H9 (cell line): ENCODE measurements around the gene MYOCOS. TPM values are rescaled to one million over a fixed set of nuclear protein-coding genes. Genes with fewer than 3 reads are reported as not detected.

Experiments
- DNase-seq: peaks from one replicate; pipeline ENCODE4 v3.0.0-alpha.2; 2017
- H2AFZ ChIP-seq: one replicate; pipeline ENCODE4 v1.6.1; 2013; ENCODE audit warnings: mild to moderate bottlenecking, low read length, control low read depth, moderate library complexity
- H2AK5ac ChIP-seq: 2 replicates; pipeline ENCODE4 v1.6.1; 2013; ENCODE audit warnings: low read length, control low read depth, mixed read lengths; ENCODE audit not compliant: insufficient read length
- H2BK120ac ChIP-seq: one replicate; pipeline ENCODE4 v1.6.1; 2013; ENCODE audit warnings: low read depth, mild to moderate bottlenecking, low read length, control low read depth, inconsistent platforms; ENCODE audit not compliant: poor library complexity, severe bottlenecking
- H2BK12ac ChIP-seq: 2 replicates; pipeline ENCODE4 v1.6.1; 2013; ENCODE audit warnings: low read length, control low read depth, mixed read lengths, low read depth; ENCODE audit not compliant: insufficient read length
- H2BK15ac ChIP-seq: 2 replicates; pipeline ENCODE4 v1.6.1; 2013; ENCODE audit warnings: low read depth, low read length, control low read depth
- H2BK20ac ChIP-seq: one replicate; pipeline ENCODE4 v1.6.1; 2013; ENCODE audit warnings: low read depth, mild to moderate bottlenecking, low read length, control low read depth, inconsistent platforms; ENCODE audit not compliant: poor library complexity, severe bottlenecking
- H2BK5ac ChIP-seq: 2 replicates; pipeline ENCODE4 v1.6.1; 2013; ENCODE audit warnings: low read length, control low read depth, mixed read lengths; ENCODE audit not compliant: insufficient read length
- H3K14ac ChIP-seq: 2 replicates; pipeline ENCODE4 v1.6.1; 2013; ENCODE audit warnings: low read length, control low read depth; ENCODE audit not compliant: insufficient read depth
- H3K18ac ChIP-seq: 2 replicates; pipeline ENCODE4 v1.6.1; 2013; ENCODE audit warnings: low read depth, mild to moderate bottlenecking, mixed read lengths, low read length, control low read depth; ENCODE audit not compliant: insufficient read length
- H3K23ac ChIP-seq: 2 replicates; pipeline ENCODE4 v1.6.1; 2013; ENCODE audit warnings: low read length, control low read depth, mixed read lengths, low read depth; ENCODE audit not compliant: insufficient read length
- H3K23me2 ChIP-seq: 2 replicates; pipeline ENCODE4 v1.6.1; 2013; ENCODE audit warnings: low read depth, mild to moderate bottlenecking, mixed read lengths, low read length, control low read depth; ENCODE audit not compliant: insufficient read length, poor library complexity, severe bottlenecking
- H3K27ac ChIP-seq: 2 replicates; pipeline ENCODE4 v1.5.1; 2013; ENCODE audit warnings: low read length, control low read depth, mixed read lengths, low read depth; ENCODE audit not compliant: insufficient read length
- H3K27me3 ChIP-seq: 2 replicates; pipeline ENCODE4 v1.6.1; 2013; ENCODE audit warnings: low read length, control low read depth, inconsistent platforms; ENCODE audit not compliant: insufficient read depth
- H3K4ac ChIP-seq: 2 replicates; pipeline ENCODE4 v1.6.1; 2013; ENCODE audit warnings: low read depth, mild to moderate bottlenecking, control low read depth, inconsistent platforms, low read length, moderate library complexity
- H3K4me1 ChIP-seq: 2 replicates; pipeline ENCODE4 v1.6.1; 2013; ENCODE audit warnings: low read length, control low read depth, inconsistent platforms; ENCODE audit not compliant: insufficient read depth
- H3K4me2 ChIP-seq: 2 replicates; pipeline ENCODE4 v1.6.1; 2013; ENCODE audit warnings: low read length, control low read depth, mixed read lengths; ENCODE audit not compliant: insufficient read length, insufficient read depth
- H3K56ac ChIP-seq: 2 replicates; pipeline ENCODE4 v1.6.1; 2013; ENCODE audit warnings: low read depth, mild to moderate bottlenecking, mixed read lengths, low read length, control low read depth; ENCODE audit not compliant: insufficient read length
- H3K79me1 ChIP-seq: 2 replicates; pipeline ENCODE4 v1.6.1; 2013; ENCODE audit warnings: low read depth, mild to moderate bottlenecking, moderate library complexity, low read length, control low read depth, inconsistent platforms; ENCODE audit not compliant: insufficient read depth, poor library complexity, severe bottlenecking
- H3K79me2 ChIP-seq: 2 replicates; pipeline ENCODE4 v1.6.1; 2013; ENCODE audit warnings: low read length, control low read depth, inconsistent platforms; ENCODE audit not compliant: insufficient read depth
- H3K9ac ChIP-seq: 2 replicates; pipeline ENCODE4 v1.6.1; 2013; ENCODE audit warnings: low read length, control low read depth, mixed read lengths; ENCODE audit not compliant: insufficient read length; ENCODE audit errors: extremely low read depth
- H3K9me3 ChIP-seq: one replicate; pipeline ENCODE4 v1.6.1; 2013; ENCODE audit warnings: low read depth, low read length, inconsistent platforms; ENCODE audit not compliant: control insufficient read depth
- H3T11ph ChIP-seq: one replicate; pipeline ENCODE4 v1.6.1; 2013; ENCODE audit warnings: mild to moderate bottlenecking, low read length, control low read depth, inconsistent platforms
- H4K20me1 ChIP-seq: one replicate; pipeline ENCODE4 v1.6.1; 2013; ENCODE audit not compliant: control insufficient read depth, insufficient read length, insufficient read depth
- H4K5ac ChIP-seq: 2 replicates; pipeline ENCODE4 v1.6.1; 2013; ENCODE audit warnings: low read depth, mild to moderate bottlenecking, mixed read lengths, low read length, control low read depth; ENCODE audit not compliant: insufficient read length
- H4K8ac ChIP-seq: replicated peaks from 2 replicates; pipeline ENCODE4 v1.6.1; 2013; ENCODE audit warnings: low read length, control low read depth, mixed read lengths, low read depth; ENCODE audit not compliant: insufficient read length
- H4K91ac ChIP-seq: 2 replicates; pipeline ENCODE4 v1.6.1; 2013; ENCODE audit warnings: low read depth, mild to moderate bottlenecking, moderate library complexity, mixed read lengths, low read length, control low read depth; ENCODE audit not compliant: insufficient read length
- H3K27ac Mint-ChIP-seq, 3 experiments: 2 replicates in 2 of 3; 3 replicates in 1 of 3; pipeline ENCODE4 v1.8.0; 2020 to 2021; ENCODE audit warnings: mixed read lengths in 3 of 3, mild to moderate bottlenecking in 1 of 3, moderate library complexity in 1 of 3
- H3K27me3 Mint-ChIP-seq: 2 replicates; pipeline ENCODE4 v1.8.0; 2021; ENCODE audit warnings: low read depth, mild to moderate bottlenecking, moderate library complexity, mixed read lengths
- H3K36me3 Mint-ChIP-seq, 3 experiments: 2 replicates in 2 of 3; 3 replicates in 1 of 3; pipeline ENCODE4 v1.8.0; 2020 to 2021; ENCODE audit warnings: low read depth in 3 of 3, mixed read lengths in 3 of 3; ENCODE audit not compliant: insufficient read depth in 1 of 3
- H3K4me1 Mint-ChIP-seq, 2 experiments: 2 replicates each; pipeline ENCODE4 v1.8.0; 2020; ENCODE audit warnings: mixed read lengths in 2 of 2
- H3K4me3 Mint-ChIP-seq, 2 experiments: 2 replicates in 1 of 2; 3 replicates in 1 of 2; pipeline ENCODE4 v1.8.0; 2020 to 2021; ENCODE audit warnings: mild to moderate bottlenecking in 2 of 2, mixed read lengths in 2 of 2, moderate library complexity in 1 of 2
- H3K9me3 Mint-ChIP-seq, 2 experiments: 2 replicates in 1 of 2; 3 replicates in 1 of 2; pipeline ENCODE4 v1.8.0; 2020; ENCODE audit warnings: mild to moderate bottlenecking in 2 of 2, mixed read lengths in 2 of 2, moderate library complexity in 1 of 2
- WGBS: extraction: QIAGEN DNeasy Blood & Tissue Kit; methylation state at CpG from one replicate; pipeline ENCODE4 v1.1.7; 2013; ENCODE audit warnings: missing lambda C conversion rate, low lambda C conversion rate, mixed read lengths; ENCODE audit not compliant: insufficient read length; ENCODE audit errors: extremely low coverage; 5-methylcytosine and 5-hydroxymethylcytosine counted together
- total RNA-seq: library from RNA; stranded (reverse); gene quantifications from 2 replicates; pipeline ENCODE4 v1.2.1, GENCODE V29; 2021
- TF ChIP-seq, protein P1 (sequence below): fragments of 200-600 bp; sonication (generic); conservative IDR thresholded peaks from 3 replicates; pipeline ENCODE4 v1.8.0; 2021; ENCODE audit warnings: antibody characterized with exemption, mild to moderate bottlenecking

Gene MYOCOS
- total RNA-seq, 1 experiment from 2014 or later = 0.13 TPM

GRCh38 chr1:171610385-171610784 lies 11.7 kb upstream of the MYOCOS start:
- H3K79me2 ChIP-seq = no peaks in the 10 kb centered on the region
- no peak overlapping the region for H3K27ac ChIP-seq
- H3K18ac ChIP-seq = no peak overlapping the region
- no peak overlapping the region for H2AFZ ChIP-seq
- H3K23ac ChIP-seq = no peak overlapping the region
- H3K27ac Mint-ChIP-seq = no peak overlapping the region
- no peaks in the 10 kb centered on the region for H3K79me1 ChIP-seq
- H3K14ac ChIP-seq = no peak overlapping the region
- no peak overlapping the region for H4K91ac ChIP-seq
- H3K27me3 ChIP-seq = no peaks in the 10 kb centered on the region
- no peak overlapping the region for H3K9ac ChIP-seq
- H3K9me3 ChIP-seq = no peaks in the 10 kb centered on the region
- TF ChIP-seq, protein P1, sequence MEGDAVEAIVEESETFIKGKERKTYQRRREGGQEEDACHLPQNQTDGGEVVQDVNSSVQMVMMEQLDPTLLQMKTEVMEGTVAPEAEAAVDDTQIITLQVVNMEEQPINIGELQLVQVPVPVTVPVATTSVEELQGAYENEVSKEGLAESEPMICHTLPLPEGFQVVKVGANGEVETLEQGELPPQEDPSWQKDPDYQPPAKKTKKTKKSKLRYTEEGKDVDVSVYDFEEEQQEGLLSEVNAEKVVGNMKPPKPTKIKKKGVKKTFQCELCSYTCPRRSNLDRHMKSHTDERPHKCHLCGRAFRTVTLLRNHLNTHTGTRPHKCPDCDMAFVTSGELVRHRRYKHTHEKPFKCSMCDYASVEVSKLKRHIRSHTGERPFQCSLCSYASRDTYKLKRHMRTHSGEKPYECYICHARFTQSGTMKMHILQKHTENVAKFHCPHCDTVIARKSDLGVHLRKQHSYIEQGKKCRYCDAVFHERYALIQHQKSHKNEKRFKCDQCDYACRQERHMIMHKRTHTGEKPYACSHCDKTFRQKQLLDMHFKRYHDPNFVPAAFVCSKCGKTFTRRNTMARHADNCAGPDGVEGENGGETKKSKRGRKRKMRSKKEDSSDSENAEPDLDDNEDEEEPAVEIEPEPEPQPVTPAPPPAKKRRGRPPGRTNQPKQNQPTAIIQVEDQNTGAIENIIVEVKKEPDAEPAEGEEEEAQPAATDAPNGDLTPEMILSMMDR = no peak
- H3K23me2 ChIP-seq = no peaks in the 10 kb centered on the region
- no peak overlapping the region for H2BK12ac ChIP-seq
- no peaks in the 10 kb centered on the region for H3K4me1 ChIP-seq
- no peak overlapping the region for H4K5ac ChIP-seq
- no CpG with 5 or more reads among the region's 2 CpGs for WGBS
- H3T11ph ChIP-seq = no peak overlapping the region
- H3K9me3 Mint-ChIP-seq = no peaks in the 10 kb centered on the region
- H2AK5ac ChIP-seq = no peak overlapping the region
- no peaks in the 10 kb centered on the region for H3K4me1 Mint-ChIP-seq
- no peak overlapping the region for H4K8ac ChIP-seq
- H3K27me3 Mint-ChIP-seq = no peaks in the 10 kb centered on the region
- no peaks in the 10 kb centered on the region for H3K36me3 Mint-ChIP-seq
- H4K20me1 ChIP-seq = no peaks in the 10 kb centered on the region
- no peak overlapping the region for H2BK120ac ChIP-seq
- H3K4me3 Mint-ChIP-seq = no peak overlapping the region
- no peak overlapping the region for H2BK5ac ChIP-seq
- no peak overlapping the region for H3K56ac ChIP-seq
- no peak overlapping the region for H2BK15ac ChIP-seq
- H2BK20ac ChIP-seq = no peak overlapping the region
- DNase-seq = no peak
- H3K4me2 ChIP-seq = no peak overlapping the region
- no peak overlapping the region for H3K4ac ChIP-seq
